Activated naive CD4-positive, alpha-beta T cell treated with anti-CD3 and anti-CD28 coated beads, Interleukin-2, amount 50 U/mL, for 24 hours (primary cell): ENCODE data around the gene NPAS3.

Experiments
- H3K27ac Mint-ChIP-seq: one replicate; pipeline ENCODE4 v1.8.0; 2021; ENCODE audit warnings: mild to moderate bottlenecking, mixed read lengths
- H3K27me3 Mint-ChIP-seq: one replicate; pipeline ENCODE4 v1.8.0; 2021; ENCODE audit warnings: mixed read lengths
- H3K36me3 Mint-ChIP-seq: one replicate; pipeline ENCODE4 v1.8.0; 2021; ENCODE audit warnings: mixed read lengths
- H3K4me1 Mint-ChIP-seq: one replicate; pipeline ENCODE4 v1.8.0; 2021; ENCODE audit warnings: mixed read lengths
- H3K4me3 Mint-ChIP-seq: one replicate; pipeline ENCODE4 v1.8.0; 2021; ENCODE audit warnings: mild to moderate bottlenecking, mixed read lengths
- H3K9me3 Mint-ChIP-seq: one replicate; pipeline ENCODE4 v1.8.0; 2021; ENCODE audit warnings: mixed read lengths

The NPAS3 gene

DNA sequence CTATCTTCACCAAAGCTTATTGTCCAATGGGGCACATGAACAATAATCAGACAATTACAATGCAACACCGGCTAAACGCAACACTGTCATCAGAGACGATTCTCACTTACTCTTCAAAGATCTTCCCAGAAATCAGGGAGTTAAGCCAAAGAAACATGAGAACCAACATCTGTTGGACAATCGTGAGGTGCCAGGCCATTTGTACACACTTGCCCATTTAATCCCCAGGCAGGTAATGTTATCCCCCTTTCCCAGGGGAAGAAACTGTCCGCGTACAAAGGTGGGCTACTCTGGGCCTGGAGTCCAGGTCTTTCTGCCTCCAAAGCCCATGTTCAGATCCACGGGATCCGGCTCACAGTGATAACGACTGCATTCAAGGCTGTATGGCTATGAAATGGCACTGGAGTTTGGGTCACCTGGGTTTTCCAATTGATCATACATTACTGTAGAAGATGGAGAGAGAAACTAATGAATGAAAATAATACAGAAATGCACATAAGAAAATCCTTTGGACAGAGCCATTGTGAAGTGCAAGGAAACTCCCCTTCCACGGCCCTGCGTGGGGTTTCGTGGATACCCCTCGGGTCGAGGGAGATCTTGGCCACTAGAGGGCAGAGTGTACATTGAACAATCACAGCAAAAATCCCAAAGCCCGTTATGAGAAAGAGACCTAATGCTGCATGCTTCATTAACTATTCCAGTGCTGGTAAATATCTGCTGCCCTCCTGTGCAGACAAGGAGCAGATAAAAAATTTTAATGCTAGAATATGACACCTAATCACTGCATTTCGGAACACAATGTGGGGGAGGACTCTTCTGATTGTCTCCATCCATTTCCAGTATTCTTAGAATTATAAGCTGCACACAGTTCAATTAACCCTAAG is 900.8 kb downstream of the NPAS3 start:
- Mint-ChIP-seq H3K4me3 (no peak overlapping the region), H3K4me1 (no peaks in the 10 kb centered on the region), H3K36me3 (no peaks in the 10 kb centered on the region), H3K27ac (no peak overlapping the region), H3K27me3 (no peaks in the 10 kb centered on the region), H3K9me3 (no peaks in the 10 kb centered on the region)

DNA sequence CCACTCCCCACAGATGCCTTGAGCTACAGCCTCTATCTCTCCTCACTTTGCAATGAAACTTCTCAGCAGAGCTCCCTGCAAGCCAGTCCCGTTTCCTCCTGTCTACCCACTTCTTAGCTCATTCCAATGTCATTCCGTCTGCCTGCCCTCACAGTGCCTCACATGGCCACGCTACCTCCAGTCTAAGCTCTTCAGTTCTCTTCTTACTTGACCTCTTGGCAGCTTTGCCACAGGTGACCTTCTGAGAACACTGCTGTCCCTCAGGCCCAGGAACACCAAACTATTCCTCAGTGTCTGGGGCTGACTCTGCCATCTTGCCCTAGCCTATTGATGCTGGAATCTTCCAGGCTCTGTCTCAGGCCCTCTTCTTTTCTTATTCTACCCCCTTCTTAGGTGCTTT is 902.1 kb downstream of the NPAS3 start:
- no peaks in the 10 kb centered on the region for H3K9me3 Mint-ChIP-seq
- no peaks in the 10 kb centered on the region for H3K4me1 Mint-ChIP-seq

DNA sequence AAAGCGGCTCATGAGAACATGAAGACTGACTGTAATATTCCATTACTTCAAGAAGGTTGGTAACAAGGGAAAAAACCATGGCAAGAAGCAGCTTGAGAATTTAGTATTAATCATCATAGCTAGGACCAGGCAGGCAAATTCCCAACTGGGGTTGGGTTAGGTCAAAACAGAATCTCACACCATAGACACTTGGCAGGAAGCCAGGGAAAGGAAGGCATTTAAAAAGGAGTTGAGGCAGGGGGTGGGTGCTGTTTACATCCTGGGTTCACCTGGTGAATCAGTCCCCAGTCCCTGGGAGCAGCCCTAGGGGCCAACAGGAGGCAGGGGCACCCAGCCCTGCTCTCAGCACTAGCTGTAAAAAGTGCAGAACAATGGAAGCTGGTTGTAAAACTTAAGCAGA is 903.6 kb downstream of the NPAS3 start:
- Mint-ChIP-seq H3K27me3 (no peaks in the 10 kb centered on the region), H3K9me3 (no peaks in the 10 kb centered on the region), H3K36me3 (no peaks in the 10 kb centered on the region), H3K4me3 (no peak overlapping the region), H3K4me1 (no peaks in the 10 kb centered on the region), H3K27ac (no peak overlapping the region)

More for the DNA sequence above, 902.1 kb downstream of the NPAS3 start:
- H3K27me3 Mint-ChIP-seq = no peaks in the 10 kb centered on the region
- H3K36me3 Mint-ChIP-seq = no peaks in the 10 kb centered on the region
- H3K4me3 Mint-ChIP-seq = no peak overlapping the region
- no peak overlapping the region for H3K27ac Mint-ChIP-seq

DNA sequence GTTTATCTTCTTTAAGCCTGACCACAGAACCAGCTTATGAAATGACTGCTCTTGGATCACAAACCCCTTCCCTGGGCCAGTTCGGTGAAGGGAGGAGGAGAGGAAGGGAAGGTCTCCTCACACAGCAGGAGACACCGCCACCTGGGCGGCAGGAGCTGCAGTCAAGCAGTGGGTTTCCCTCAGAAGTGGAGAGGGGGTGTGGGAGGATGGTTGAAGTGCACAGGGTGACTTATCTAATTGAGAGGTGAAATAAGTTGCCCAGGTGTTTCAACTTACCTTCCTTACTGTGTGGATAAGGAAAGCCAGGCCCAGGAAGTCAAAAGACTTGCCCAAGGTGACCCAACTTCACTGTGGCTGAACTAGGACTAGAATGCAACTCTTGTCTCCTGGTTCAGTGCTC is 905.4 kb downstream of the NPAS3 start:
- Mint-ChIP-seq H3K36me3 (no peaks in the 10 kb centered on the region), H3K27me3 (no peaks in the 10 kb centered on the region), H3K4me3 (no peak overlapping the region), H3K4me1 (no peaks in the 10 kb centered on the region), H3K9me3 (no peaks in the 10 kb centered on the region), H3K27ac (no peak overlapping the region)

DNA sequence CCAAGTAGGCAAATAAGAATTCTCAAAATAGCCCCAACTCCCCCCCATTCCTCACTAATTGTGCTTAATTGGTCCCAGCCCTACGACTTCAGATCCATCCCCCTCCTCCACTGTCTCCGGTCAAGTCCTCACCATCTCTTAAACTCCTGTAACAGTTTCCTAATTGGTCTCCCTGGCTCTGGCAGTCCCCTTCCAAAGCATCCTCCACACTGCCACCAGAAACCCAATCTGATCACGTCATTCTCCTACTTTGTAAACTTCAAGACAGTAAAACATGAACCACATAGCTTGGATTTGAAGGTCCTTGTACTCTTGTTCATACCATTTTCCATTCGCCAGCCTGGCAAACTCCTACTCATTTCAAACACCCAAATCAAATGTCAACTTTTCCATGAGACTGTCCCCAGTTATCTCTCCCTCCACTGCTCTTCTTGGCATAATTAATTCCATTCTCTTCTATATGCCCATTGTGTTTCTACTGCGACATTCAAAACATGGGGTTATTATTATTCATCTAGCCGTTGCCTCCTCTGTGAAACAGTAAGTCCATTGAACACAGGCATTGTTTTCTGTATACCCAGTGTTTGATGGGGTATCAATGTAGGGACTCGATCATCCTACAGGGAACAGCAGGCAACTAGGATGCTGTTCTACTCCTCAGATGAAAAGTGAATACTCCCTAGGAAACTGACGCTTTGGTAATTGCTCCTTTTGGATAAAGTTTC is 907.6 kb downstream of the NPAS3 start:
- Mint-ChIP-seq H3K4me1 (no peaks in the 10 kb centered on the region), H3K36me3 (no peaks in the 10 kb centered on the region), H3K27me3 (no peaks in the 10 kb centered on the region), H3K27ac (no peak overlapping the region), H3K4me3 (no peak overlapping the region), H3K9me3 (no peaks in the 10 kb centered on the region)

DNA sequence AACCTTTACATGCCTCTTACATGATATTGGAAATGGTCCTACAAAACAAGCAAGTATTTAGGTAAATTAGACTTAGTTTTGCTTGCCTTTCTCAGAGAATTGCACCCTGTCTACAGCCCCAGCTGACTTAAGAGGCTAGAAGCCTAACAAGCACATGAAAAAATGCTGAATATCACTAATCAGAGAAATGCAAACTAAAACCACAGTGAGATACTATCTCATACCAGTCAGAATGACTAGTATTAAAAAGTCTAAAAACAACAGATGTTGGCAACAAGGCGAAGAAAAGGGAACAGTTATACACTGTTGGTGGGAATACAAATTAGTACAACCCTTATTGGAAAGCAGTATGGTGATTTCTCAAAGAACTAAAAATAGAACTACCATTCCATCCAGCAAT is 908.4 kb downstream of the NPAS3 start:
- no peaks in the 10 kb centered on the region for H3K4me1 Mint-ChIP-seq
- no peaks in the 10 kb centered on the region for H3K27me3 Mint-ChIP-seq
- H3K9me3 Mint-ChIP-seq = no peaks in the 10 kb centered on the region
- H3K27ac Mint-ChIP-seq = no peak overlapping the region
- no peaks in the 10 kb centered on the region for H3K36me3 Mint-ChIP-seq
- H3K4me3 Mint-ChIP-seq = no peak overlapping the region

DNA sequence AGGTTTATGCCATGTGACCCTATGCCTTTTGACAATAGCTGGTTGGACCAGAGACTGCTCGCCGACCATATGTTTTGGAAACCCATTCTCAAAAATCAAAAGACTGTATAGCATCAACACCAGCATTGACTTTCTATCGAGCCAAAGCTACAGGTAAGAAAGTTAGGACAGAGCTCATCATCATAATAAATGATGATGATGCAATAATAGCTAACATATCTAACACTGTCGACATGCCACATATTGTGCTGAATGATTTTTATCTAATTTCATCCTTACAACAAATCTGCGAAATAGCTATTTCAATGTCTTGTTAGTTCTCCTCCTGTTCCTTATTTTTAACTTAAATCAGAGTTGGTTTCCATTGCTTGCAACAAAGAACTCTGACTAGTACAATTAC is 909.3 kb downstream of the NPAS3 start:
- Mint-ChIP-seq H3K36me3 (no peaks in the 10 kb centered on the region), H3K9me3 (no peaks in the 10 kb centered on the region), H3K27ac (no peak overlapping the region), H3K4me1 (no peaks in the 10 kb centered on the region), H3K27me3 (no peaks in the 10 kb centered on the region), H3K4me3 (no peak overlapping the region)

DNA sequence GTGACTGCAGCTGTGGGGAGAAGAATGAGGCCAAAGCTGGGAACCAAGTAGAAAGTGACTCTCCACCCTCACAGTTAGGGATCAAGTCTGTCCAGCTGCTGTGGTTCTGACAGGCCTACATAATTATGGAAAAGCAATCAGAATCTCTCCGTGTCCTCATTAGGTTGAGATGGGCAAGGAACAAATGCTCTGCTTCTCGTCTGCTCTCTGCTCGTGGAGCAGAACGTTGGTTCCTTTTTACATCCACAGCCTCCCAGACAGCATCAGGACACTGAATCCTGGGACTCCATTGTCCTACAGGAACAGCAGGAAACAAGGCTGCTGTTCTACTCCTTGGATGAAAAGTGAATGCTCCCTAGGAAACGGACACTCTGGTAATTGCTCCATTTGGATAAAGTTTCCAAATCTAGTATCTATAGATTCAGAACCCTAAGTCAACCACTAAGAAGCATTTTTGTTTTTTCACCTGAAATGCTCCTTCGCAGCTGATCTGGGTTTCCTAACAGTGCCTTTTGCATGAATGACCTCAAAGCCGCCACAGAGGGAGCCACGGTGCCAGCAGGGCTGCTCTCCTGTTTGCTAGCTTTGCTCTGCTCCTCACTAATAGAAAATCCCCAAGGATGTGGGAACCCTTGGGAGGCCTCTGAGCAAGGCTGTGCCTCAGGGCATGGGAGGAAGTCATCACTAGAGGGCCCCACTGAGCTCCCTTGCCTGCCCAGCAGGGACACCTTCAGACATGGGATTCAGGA is 910.2 kb downstream of the NPAS3 start:
- Mint-ChIP-seq H3K27ac (no peak overlapping the region), H3K36me3 (no peaks in the 10 kb centered on the region), H3K4me1 (no peaks in the 10 kb centered on the region), H3K27me3 (no peaks in the 10 kb centered on the region), H3K4me3 (no peak overlapping the region), H3K9me3 (no peaks in the 10 kb centered on the region)

DNA sequence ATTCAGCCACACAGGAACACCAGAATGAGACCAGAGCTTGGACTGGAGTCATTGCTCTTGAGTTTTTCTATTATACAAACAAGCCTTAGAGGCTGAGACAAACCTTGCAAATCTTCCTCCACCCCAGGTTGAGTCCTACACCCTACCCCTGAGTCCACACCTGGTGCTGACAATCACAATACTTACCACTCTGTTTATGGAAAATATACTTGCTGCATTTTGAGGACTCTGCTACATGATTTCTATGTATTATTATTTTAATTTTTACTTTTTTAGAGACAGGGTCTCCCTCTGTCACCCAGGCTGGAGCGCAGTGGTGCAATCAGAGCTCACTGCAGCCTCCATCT is 910.7 kb downstream of the NPAS3 start:
- no peaks in the 10 kb centered on the region for H3K27me3 Mint-ChIP-seq
- no peaks in the 10 kb centered on the region for H3K36me3 Mint-ChIP-seq
- no peak overlapping the region for H3K4me3 Mint-ChIP-seq
- H3K4me1 Mint-ChIP-seq = no peaks in the 10 kb centered on the region
- H3K27ac Mint-ChIP-seq = no peak overlapping the region
- H3K9me3 Mint-ChIP-seq = no peaks in the 10 kb centered on the region

DNA sequence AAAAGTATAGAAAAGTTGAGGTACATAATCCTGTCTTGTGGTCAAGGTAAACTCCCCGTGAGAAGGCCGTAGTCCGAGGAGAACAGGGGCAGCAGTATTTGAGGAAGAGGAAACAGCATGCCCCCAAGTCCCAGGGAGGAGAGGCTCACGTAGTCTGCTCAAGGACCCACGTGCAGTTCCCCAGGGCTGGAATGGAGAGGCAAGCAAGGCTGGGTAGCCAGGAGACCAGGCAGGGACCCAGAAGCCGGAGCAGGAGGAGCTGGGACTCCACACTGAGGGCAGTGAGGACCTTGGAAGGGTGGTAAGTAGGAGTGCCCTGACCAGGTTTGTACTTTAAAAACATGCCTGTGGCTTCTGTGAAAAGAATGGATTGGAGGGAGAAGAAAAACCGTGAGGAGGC is 912.1 kb downstream of the NPAS3 start:
- H3K4me1 Mint-ChIP-seq = no peaks in the 10 kb centered on the region
- no peak overlapping the region for H3K4me3 Mint-ChIP-seq
- no peaks in the 10 kb centered on the region for H3K27me3 Mint-ChIP-seq
- no peak overlapping the region for H3K27ac Mint-ChIP-seq
- H3K36me3 Mint-ChIP-seq = no peaks in the 10 kb centered on the region
- no peaks in the 10 kb centered on the region for H3K9me3 Mint-ChIP-seq

DNA sequence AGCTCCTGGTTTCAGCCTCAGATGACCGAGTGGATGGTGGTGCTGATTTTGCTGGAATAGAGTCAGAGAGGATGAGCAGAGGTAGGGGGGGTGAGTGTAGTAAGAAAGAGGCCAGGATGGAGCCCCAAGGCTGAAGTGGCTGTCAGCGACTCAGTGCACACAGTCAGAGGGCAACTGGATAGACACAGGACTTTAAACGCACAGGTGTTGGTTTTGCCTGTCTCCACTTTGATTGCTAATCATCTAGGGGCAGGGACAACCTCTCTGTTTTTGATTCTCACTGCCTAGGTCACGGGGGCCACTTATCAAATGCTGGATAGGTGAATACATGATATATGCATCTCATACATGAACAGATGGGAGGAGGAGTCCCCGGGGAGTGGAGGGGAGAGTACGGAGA is 912.7 kb downstream of the NPAS3 start:
- H3K4me1 Mint-ChIP-seq = no peaks in the 10 kb centered on the region
- H3K4me3 Mint-ChIP-seq = no peak overlapping the region
- no peaks in the 10 kb centered on the region for H3K9me3 Mint-ChIP-seq
- no peak overlapping the region for H3K27ac Mint-ChIP-seq
- no peaks in the 10 kb centered on the region for H3K36me3 Mint-ChIP-seq
- H3K27me3 Mint-ChIP-seq = no peaks in the 10 kb centered on the region

DNA sequence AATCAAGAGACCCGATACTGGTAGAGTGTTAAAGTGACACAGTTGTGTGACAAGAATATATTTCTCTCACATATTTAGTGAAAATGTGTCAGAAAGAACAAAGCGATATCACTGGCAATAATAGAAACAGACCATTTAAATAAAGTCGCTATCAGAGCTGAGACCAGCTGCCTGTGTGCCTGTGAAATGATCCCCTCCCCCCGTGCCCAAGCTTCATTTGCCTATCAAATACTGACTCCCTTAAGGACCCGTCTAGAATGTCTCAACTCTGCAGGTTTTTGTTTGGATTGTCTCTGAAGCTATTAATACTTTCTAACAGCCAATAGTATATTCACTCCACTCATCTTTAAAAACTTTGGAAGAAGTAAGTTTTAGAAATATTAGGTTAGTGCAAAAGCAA is 913.3 kb downstream of the NPAS3 start:
- Mint-ChIP-seq H3K9me3 (no peaks in the 10 kb centered on the region), H3K27ac (no peak overlapping the region)

More for the DNA sequence above, 913.3 kb downstream of the NPAS3 start:
- H3K4me1 Mint-ChIP-seq = no peaks in the 10 kb centered on the region
- no peaks in the 10 kb centered on the region for H3K27me3 Mint-ChIP-seq
- no peak overlapping the region for H3K4me3 Mint-ChIP-seq
- H3K36me3 Mint-ChIP-seq = no peaks in the 10 kb centered on the region
